ENCODE data around the gene NRROS.

DNA sequence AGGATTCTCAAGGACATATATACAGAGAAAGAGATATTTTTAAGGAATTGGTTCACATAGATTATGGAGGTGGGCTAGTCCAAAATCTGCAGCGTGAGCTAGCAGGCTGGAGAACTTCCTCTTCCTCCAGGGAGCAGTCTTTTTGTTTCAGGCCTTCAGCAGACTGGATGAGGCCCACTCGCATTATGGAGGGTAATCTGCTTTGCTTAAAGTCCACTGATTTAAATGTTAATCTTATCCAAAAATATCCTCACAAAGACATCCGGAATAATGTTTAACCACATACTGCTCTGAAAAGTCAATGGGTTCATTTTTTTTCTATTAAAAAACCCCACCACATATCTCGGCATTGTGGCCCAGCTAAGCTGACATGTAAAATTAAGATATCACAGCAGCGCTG is 22.2 kb upstream of the NRROS start:
- no peak for TF ChIP-seq FOS (IDR thresholded peaks at IDR 0.05; ENCODE audit: borderline replicate concordance, extremely low read depth, insufficient read length)
- TF ChIP-seq, protein P1, sequence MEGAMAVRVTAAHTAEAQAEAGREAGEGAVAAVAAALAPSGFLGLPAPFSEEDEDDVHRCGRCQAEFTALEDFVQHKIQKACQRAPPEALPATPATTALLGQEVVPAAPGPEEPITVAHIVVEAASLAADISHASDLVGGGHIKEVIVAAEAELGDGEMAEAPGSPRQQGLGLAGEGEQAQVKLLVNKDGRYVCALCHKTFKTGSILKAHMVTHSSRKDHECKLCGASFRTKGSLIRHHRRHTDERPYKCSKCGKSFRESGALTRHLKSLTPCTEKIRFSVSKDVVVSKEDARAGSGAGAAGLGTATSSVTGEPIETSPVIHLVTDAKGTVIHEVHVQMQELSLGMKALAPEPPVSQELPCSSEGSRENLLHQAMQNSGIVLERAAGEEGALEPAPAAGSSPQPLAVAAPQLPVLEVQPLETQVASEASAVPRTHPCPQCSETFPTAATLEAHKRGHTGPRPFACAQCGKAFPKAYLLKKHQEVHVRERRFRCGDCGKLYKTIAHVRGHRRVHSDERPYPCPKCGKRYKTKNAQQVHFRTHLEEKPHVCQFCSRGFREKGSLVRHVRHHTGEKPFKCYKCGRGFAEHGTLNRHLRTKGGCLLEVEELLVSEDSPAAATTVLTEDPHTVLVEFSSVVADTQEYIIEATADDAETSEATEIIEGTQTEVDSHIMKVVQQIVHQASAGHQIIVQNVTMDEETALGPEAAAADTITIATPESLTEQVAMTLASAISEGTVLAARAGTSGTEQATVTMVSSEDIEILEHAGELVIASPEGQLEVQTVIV (IDR thresholded peaks at IDR 0.05; ENCODE audit: borderline replicate concordance, partially characterized antibody), result no peak
- TF ChIP-seq, protein P2, sequence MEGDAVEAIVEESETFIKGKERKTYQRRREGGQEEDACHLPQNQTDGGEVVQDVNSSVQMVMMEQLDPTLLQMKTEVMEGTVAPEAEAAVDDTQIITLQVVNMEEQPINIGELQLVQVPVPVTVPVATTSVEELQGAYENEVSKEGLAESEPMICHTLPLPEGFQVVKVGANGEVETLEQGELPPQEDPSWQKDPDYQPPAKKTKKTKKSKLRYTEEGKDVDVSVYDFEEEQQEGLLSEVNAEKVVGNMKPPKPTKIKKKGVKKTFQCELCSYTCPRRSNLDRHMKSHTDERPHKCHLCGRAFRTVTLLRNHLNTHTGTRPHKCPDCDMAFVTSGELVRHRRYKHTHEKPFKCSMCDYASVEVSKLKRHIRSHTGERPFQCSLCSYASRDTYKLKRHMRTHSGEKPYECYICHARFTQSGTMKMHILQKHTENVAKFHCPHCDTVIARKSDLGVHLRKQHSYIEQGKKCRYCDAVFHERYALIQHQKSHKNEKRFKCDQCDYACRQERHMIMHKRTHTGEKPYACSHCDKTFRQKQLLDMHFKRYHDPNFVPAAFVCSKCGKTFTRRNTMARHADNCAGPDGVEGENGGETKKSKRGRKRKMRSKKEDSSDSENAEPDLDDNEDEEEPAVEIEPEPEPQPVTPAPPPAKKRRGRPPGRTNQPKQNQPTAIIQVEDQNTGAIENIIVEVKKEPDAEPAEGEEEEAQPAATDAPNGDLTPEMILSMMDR (IDR thresholded peaks at IDR 0.05 in 2 of 3, conservative IDR thresholded peaks at IDR 0.05 in 1 of 3; ENCODE audit: control insufficient read depth in 2 of 3, extremely low read depth in 1 of 3, insufficient read depth in 1 of 3, low read depth in 3 of 3, low read length in 3 of 3), result no peak
- TF ChIP-seq BHLHE40 (IDR thresholded peaks at IDR 0.05; ENCODE audit: borderline replicate concordance in 1 of 2, low read depth in 2 of 2, low read length in 1 of 2), result no peak
- TF ChIP-seq YY1 (IDR thresholded peaks at IDR 0.05; ENCODE audit: low read depth, low read length), result no peak
- no peak for TF ChIP-seq FOXK2 (IDR thresholded peaks at IDR 0.05)
- no peak for TF ChIP-seq POLR2AphosphoS5 (IDR thresholded peaks at IDR 0.05; ENCODE audit: low read length)
- no peak for TF ChIP-seq BRCA1 (IDR thresholded peaks at IDR 0.05; ENCODE audit: low read depth, low read length)
- no peak for TF ChIP-seq ATF7 (IDR thresholded peaks at IDR 0.05; ENCODE audit: low read depth)
- no peak for TF ChIP-seq RFX5 (IDR thresholded peaks at IDR 0.05; ENCODE audit: low read depth, low read length)
- TF ChIP-seq, protein P3, sequence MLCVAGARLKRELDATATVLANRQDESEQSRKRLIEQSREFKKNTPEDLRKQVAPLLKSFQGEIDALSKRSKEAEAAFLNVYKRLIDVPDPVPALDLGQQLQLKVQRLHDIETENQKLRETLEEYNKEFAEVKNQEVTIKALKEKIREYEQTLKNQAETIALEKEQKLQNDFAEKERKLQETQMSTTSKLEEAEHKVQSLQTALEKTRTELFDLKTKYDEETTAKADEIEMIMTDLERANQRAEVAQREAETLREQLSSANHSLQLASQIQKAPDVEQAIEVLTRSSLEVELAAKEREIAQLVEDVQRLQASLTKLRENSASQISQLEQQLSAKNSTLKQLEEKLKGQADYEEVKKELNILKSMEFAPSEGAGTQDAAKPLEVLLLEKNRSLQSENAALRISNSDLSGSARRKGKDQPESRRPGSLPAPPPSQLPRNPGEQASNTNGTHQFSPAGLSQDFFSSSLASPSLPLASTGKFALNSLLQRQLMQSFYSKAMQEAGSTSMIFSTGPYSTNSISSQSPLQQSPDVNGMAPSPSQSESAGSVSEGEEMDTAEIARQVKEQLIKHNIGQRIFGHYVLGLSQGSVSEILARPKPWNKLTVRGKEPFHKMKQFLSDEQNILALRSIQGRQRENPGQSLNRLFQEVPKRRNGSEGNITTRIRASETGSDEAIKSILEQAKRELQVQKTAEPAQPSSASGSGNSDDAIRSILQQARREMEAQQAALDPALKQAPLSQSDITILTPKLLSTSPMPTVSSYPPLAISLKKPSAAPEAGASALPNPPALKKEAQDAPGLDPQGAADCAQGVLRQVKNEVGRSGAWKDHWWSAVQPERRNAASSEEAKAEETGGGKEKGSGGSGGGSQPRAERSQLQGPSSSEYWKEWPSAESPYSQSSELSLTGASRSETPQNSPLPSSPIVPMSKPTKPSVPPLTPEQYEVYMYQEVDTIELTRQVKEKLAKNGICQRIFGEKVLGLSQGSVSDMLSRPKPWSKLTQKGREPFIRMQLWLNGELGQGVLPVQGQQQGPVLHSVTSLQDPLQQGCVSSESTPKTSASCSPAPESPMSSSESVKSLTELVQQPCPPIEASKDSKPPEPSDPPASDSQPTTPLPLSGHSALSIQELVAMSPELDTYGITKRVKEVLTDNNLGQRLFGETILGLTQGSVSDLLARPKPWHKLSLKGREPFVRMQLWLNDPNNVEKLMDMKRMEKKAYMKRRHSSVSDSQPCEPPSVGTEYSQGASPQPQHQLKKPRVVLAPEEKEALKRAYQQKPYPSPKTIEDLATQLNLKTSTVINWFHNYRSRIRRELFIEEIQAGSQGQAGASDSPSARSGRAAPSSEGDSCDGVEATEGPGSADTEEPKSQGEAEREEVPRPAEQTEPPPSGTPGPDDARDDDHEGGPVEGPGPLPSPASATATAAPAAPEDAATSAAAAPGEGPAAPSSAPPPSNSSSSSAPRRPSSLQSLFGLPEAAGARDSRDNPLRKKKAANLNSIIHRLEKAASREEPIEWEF (IDR thresholded peaks at IDR 0.05; ENCODE audit: insufficient replicate concordance, low read depth, low read length), result no peak

Data from GM12878 (cell line).